ENCODE results near the gene SLC25A39. TPM values are rescaled to one million over a fixed set of nuclear protein-coding genes. Genes with fewer than 3 reads are reported as not detected.

The SLC25A39 gene
- total and polyA plus RNA-seq, 4 donors, result 50.2 to 107 (median 58.1) TPM

DNA sequence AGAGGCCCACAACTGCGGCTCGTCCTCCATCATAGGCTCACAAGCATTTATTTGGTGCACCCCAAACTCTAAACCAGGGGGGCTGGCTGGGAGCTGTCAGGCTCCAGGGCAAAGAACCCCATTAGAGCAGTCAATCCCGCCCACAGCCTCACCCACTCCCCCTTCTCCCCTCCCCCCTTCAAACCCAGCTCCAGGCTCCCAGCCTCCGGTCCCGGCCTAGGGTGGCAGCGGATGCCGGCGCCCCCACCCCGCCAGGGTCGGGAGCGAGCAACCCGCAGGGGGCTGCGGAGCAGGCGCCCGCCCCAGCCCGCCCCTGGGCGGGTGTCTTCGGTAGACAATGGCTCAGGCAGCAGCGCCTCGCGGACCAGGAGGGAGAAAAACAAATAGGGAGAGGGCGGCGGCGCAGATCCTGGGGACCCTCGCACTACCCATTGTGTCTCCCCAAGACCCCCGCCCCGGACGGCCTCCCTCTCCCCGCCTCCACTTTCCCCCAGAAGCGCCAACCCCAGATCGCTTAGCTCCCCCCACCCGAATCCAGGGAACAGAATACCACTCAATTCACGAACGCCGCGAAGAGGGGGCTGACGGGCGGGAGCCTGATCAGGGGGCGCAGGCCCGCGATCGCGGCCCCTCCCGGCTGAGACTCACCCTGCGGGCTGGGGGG is 38.5 kb upstream of the SLC25A39 start:
- Histone ChIP-seq H3K27me3 (ENCODE audit: control insufficient read depth in 1 of 2, insufficient read depth in 2 of 2, low read length in 1 of 2) (no peaks in the 10 kb centered on the region), H3K9me3 (ENCODE audit: control insufficient read depth, low read length) (no peaks in the 10 kb centered on the region), H3K36me3 (ENCODE audit: control insufficient read depth in 1 of 2, insufficient read depth in 2 of 2, low read length in 1 of 2) (no peaks in the 10 kb centered on the region), H3K27ac (ENCODE audit: low read depth in 1 of 2, low read length in 2 of 2) (no peak overlapping the region), H3K4me1 (ENCODE audit: control insufficient read depth in 1 of 2, insufficient read depth in 2 of 2, low read length in 2 of 2) (no peaks in the 10 kb centered on the region), H3K4me3 (ENCODE audit: low read length in 2 of 2) (peak overlapping the region; percentile 36 to 57)
- DNase-seq, result peak; percentile 49 to 79
- intact Hi-C loops (cut with DNase I), result no loop called here
- ATAC-seq (ENCODE audit: low FRiP score), result no peak
- WGBS, 2 donors, result 0 to 1% methylated on average over 38 to 45 of the region's 45 CpGs

DNA sequence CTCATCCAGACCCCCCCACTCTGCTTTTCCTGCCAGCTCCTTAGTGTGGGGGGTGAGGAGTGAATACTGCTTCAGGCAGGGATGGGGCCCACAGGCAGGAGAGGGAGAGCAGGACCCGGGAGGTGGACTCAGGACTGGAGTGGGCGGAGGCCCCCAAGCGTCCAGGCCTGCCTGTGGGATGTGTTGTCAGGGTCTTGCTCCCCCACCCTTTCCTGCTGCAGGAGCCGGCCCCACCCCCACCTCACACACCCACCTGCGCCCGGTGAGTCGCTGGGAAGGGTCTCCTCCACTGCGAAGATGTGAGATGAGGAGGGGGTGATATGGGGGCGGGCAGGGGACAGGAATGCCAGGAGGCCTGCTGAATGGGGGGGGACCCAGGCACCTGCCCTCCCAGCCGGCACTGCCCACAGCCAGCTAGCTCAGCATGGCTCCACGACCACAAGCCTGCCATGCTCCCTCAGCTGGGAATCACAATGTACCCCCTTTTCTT is 37.9 kb upstream of the SLC25A39 start:
- Histone ChIP-seq H3K27ac (ENCODE audit: low read depth in 1 of 2, low read length in 2 of 2) (no peak overlapping the region), H3K36me3 (ENCODE audit: control insufficient read depth in 1 of 2, insufficient read depth in 2 of 2, low read length in 1 of 2) (no peaks in the 10 kb centered on the region), H3K4me1 (ENCODE audit: control insufficient read depth in 1 of 2, insufficient read depth in 2 of 2, low read length in 2 of 2) (no peaks in the 10 kb centered on the region), H3K27me3 (ENCODE audit: control insufficient read depth in 1 of 2, insufficient read depth in 2 of 2, low read length in 1 of 2) (no peaks in the 10 kb centered on the region), H3K9me3 (ENCODE audit: control insufficient read depth, low read length) (no peaks in the 10 kb centered on the region), H3K4me3 (ENCODE audit: low read length in 2 of 2) (no peak overlapping the region)
- intact Hi-C loops (cut with DNase I), result no loop called here
- ATAC-seq (ENCODE audit: low FRiP score) (peak; percentile 9), DNase-seq (peak in 1 of 2 donors; percentile 36)
- WGBS, 2 donors, result 26 to 27% methylated on average over 10 to 11 of the region's 11 CpGs

GRCh38 chr17:44361292-44362260 is 37.0 kb upstream of the SLC25A39 start:
- Histone ChIP-seq H3K27me3 (ENCODE audit: control insufficient read depth in 1 of 2, insufficient read depth in 2 of 2, low read length in 1 of 2) (no peaks in the 10 kb centered on the region), H3K9me3 (ENCODE audit: control insufficient read depth, low read length) (no peaks in the 10 kb centered on the region), H3K27ac (ENCODE audit: low read depth in 1 of 2, low read length in 2 of 2) (no peak overlapping the region), H3K36me3 (ENCODE audit: control insufficient read depth in 1 of 2, insufficient read depth in 2 of 2, low read length in 1 of 2) (no peaks in the 10 kb centered on the region), H3K4me3 (ENCODE audit: low read length in 2 of 2) (no peak overlapping the region), H3K4me1 (ENCODE audit: control insufficient read depth in 1 of 2, insufficient read depth in 2 of 2, low read length in 2 of 2) (no peaks in the 10 kb centered on the region)
- WGBS, 2 donors, result 70 to 72% methylated on average over 10 to 11 of the region's 11 CpGs
- ATAC-seq (ENCODE audit: low FRiP score), result no peak
- DNase-seq, result peak; percentile 32 to 46
- intact Hi-C loops (cut with DNase I), result no loop called here

DNA sequence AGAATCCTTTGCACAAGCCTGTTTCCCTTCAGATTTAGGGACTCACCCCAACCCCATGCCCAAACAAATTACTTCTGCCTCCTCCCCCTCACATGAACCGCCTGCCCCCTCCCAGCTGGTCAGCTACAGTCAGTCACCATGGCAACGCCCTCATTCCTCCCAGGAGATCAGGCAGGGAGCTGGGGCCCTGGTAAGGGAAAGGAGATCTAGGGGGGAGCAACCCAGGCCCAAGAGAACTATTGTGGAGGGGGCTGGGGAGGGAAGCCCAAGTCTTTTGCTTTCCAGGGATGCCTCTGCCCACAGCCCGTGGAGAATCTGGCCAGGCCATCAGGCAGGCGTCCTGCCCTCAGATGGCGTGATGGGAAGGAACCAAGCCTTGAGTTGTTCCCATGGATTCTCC is 36.2 kb upstream of the SLC25A39 start:
- Histone ChIP-seq H3K4me1 (ENCODE audit: control insufficient read depth in 1 of 2, insufficient read depth in 2 of 2, low read length in 2 of 2) (no peaks in the 10 kb centered on the region), H3K27me3 (ENCODE audit: control insufficient read depth in 1 of 2, insufficient read depth in 2 of 2, low read length in 1 of 2) (no peaks in the 10 kb centered on the region), H3K27ac (ENCODE audit: low read depth in 1 of 2, low read length in 2 of 2) (no peak overlapping the region), H3K4me3 (ENCODE audit: low read length in 2 of 2) (no peak overlapping the region), H3K36me3 (ENCODE audit: control insufficient read depth in 1 of 2, insufficient read depth in 2 of 2, low read length in 1 of 2) (no peaks in the 10 kb centered on the region), H3K9me3 (ENCODE audit: control insufficient read depth, low read length) (no peaks in the 10 kb centered on the region)
- intact Hi-C loops (cut with DNase I), result no loop called here
- WGBS, 2 donors, result 55 to 62% methylated on average over 5 of the region's 5 CpGs
- peak; percentile 42 to 55 for DNase-seq
- no peak for ATAC-seq (ENCODE audit: low FRiP score)

DNA sequence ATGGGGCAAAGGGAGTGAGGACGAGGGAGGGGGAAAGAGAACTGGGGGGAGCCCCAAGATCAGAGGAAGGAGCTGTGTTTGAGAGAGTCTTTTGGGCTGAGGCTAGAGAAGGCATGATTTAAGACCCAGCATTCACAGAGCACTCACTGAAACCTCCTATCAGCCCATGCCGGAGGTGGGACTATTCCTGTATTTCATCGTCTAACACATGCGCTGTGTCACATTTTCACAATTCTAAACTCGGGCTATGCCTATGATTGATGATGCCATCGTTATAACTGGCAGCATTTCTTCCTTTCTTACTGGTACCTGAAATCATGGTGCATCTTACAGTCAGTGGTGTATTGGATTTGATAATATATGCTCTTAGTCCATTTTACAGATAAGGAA is 35.5 kb upstream of the SLC25A39 start:
- Histone ChIP-seq H3K4me3 (ENCODE audit: low read length in 2 of 2) (no peak overlapping the region), H3K9me3 (ENCODE audit: control insufficient read depth, low read length) (no peaks in the 10 kb centered on the region), H3K27me3 (ENCODE audit: control insufficient read depth in 1 of 2, insufficient read depth in 2 of 2, low read length in 1 of 2) (no peaks in the 10 kb centered on the region), H3K4me1 (ENCODE audit: control insufficient read depth in 1 of 2, insufficient read depth in 2 of 2, low read length in 2 of 2) (no peaks in the 10 kb centered on the region), H3K36me3 (ENCODE audit: control insufficient read depth in 1 of 2, insufficient read depth in 2 of 2, low read length in 1 of 2) (no peaks in the 10 kb centered on the region), H3K27ac (ENCODE audit: low read depth in 1 of 2, low read length in 2 of 2) (no peak overlapping the region)
- WGBS, 2 donors, result 47 to 52% methylated on average over 6 of the region's 6 CpGs
- intact Hi-C loops (cut with DNase I), result no loop called here
- no peak for ATAC-seq (ENCODE audit: low FRiP score)
- no peak for DNase-seq

- 80 to 84% methylated on average over 8 to 14 of the region's 14 CpGs for WGBS, 2 donors
- no peaks in the 10 kb centered on the region for H3K36me3 ChIP-seq (ENCODE audit: control insufficient read depth in 1 of 2, insufficient read depth in 2 of 2, low read length in 1 of 2)
- no peaks in the 10 kb centered on the region for H3K4me1 ChIP-seq (ENCODE audit: control insufficient read depth in 1 of 2, insufficient read depth in 2 of 2, low read length in 2 of 2)
- ATAC-seq (ENCODE audit: low FRiP score), result no peak
- intact Hi-C loops (cut with DNase I), result no loop called here
- no peak overlapping the region for H3K27ac ChIP-seq (ENCODE audit: low read depth in 1 of 2, low read length in 2 of 2)
- no peaks in the 10 kb centered on the region for H3K9me3 ChIP-seq (ENCODE audit: control insufficient read depth, low read length)
- H3K4me3 ChIP-seq (ENCODE audit: low read length in 2 of 2), result no peak overlapping the region
- peak; percentile 44 to 64 for DNase-seq
- no peaks in the 10 kb centered on the region for H3K27me3 ChIP-seq (ENCODE audit: control insufficient read depth in 1 of 2, insufficient read depth in 2 of 2, low read length in 1 of 2)
Measured at GRCh38 chr17:44359458-44360143, 35.0 kb upstream of the SLC25A39 start.

GRCh38 chr17:44359006-44359405 is 34.4 kb upstream of the SLC25A39 start:
- H3K27me3 ChIP-seq (ENCODE audit: control insufficient read depth in 1 of 2, insufficient read depth in 2 of 2, low read length in 1 of 2), result no peaks in the 10 kb centered on the region
- H3K36me3 ChIP-seq (ENCODE audit: control insufficient read depth in 1 of 2, insufficient read depth in 2 of 2, low read length in 1 of 2), result no peaks in the 10 kb centered on the region
- DNase-seq (no peak), ATAC-seq (ENCODE audit: low FRiP score) (no peak)
- no peaks in the 10 kb centered on the region for H3K9me3 ChIP-seq (ENCODE audit: control insufficient read depth, low read length)
- WGBS, 2 donors, result 77 to 79% methylated on average over 6 of the region's 6 CpGs
- intact Hi-C loops (cut with DNase I), result no loop called here
- no peak overlapping the region for H3K4me3 ChIP-seq (ENCODE audit: low read length in 2 of 2)
- H3K4me1 ChIP-seq (ENCODE audit: control insufficient read depth in 1 of 2, insufficient read depth in 2 of 2, low read length in 2 of 2), result no peaks in the 10 kb centered on the region
- no peak overlapping the region for H3K27ac ChIP-seq (ENCODE audit: low read depth in 1 of 2, low read length in 2 of 2)

GRCh38 chr17:44358066-44358465 is 33.4 kb upstream of the SLC25A39 start:
- no peak for DNase-seq
- Histone ChIP-seq H3K4me3 (ENCODE audit: low read length in 2 of 2) (no peak overlapping the region), H3K27ac (ENCODE audit: low read depth in 1 of 2, low read length in 2 of 2) (no peak overlapping the region), H3K4me1 (ENCODE audit: control insufficient read depth in 1 of 2, insufficient read depth in 2 of 2, low read length in 2 of 2) (no peaks in the 10 kb centered on the region), H3K9me3 (ENCODE audit: control insufficient read depth, low read length) (no peaks in the 10 kb centered on the region), H3K36me3 (ENCODE audit: control insufficient read depth in 1 of 2, insufficient read depth in 2 of 2, low read length in 1 of 2) (no peaks in the 10 kb centered on the region), H3K27me3 (ENCODE audit: control insufficient read depth in 1 of 2, insufficient read depth in 2 of 2, low read length in 1 of 2) (no peaks in the 10 kb centered on the region)
- ATAC-seq (ENCODE audit: low FRiP score), result no peak
- WGBS, 2 donors, result 91% methylated on average over 9 of the region's 9 CpGs
- intact Hi-C loops (cut with DNase I), result no loop called here

All from aorta (tissue), 5 donors.